ENCODE data around the gene SYNGR4.

The SYNGR4 gene

DNA sequence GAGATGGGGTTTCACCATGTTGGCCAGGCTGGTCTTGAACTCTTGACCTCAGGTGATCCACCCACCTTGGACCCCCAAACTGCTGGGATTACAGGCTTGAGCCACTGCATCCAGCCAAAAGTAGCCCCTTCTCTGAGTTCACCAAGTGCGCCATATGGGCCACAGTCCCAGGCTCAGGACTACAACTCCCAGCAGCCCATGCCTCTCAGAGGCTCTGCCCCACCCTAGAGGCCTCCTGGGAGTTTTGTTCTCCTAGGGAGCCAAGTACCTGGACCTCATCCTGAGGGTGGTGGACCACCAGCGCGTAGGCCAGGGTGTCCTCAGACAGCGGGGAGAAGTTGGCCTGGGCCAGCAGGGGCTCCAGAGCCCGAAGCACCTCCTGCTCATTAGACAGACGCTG is 19.3 kb upstream of the SYNGR4 start:
- no peak for DNase-seq
- Histone ChIP-seq H3K4me1 (ENCODE audit: insufficient read depth, low read length) (no peaks in the 10 kb centered on the region), H3K9ac (ENCODE audit: low read depth, low read length) (no peak overlapping the region), H3K4me3 (ENCODE audit: low read depth in 1 of 2, low read length in 2 of 2) (no peak overlapping the region), H3K9me3 (ENCODE audit: insufficient read depth, low read length, severe bottlenecking) (no peaks in the 10 kb centered on the region), H3K79me2 (ENCODE audit: insufficient read depth, low read length) (0 out of 2 replicates have a peak, but pooled peaks cover 3% of the 10 kb centered on the region), H3K4me2 (ENCODE audit: insufficient read depth, low read length) (no peak overlapping the region), H4K20me1 (ENCODE audit: insufficient read depth, low read length) (no peaks in the 10 kb centered on the region), H2AFZ (ENCODE audit: low read depth, low read length) (no peak overlapping the region), H3K27ac (ENCODE audit: low read length) (no peak overlapping the region), H3K27me3 (ENCODE audit: insufficient read depth, low read length, poor library complexity) (no peaks in the 10 kb centered on the region), H3K36me3 (ENCODE audit: insufficient read depth, low read length) (peaks cover 27% of the 10 kb centered on the region)
- TF ChIP-seq, protein P1, sequence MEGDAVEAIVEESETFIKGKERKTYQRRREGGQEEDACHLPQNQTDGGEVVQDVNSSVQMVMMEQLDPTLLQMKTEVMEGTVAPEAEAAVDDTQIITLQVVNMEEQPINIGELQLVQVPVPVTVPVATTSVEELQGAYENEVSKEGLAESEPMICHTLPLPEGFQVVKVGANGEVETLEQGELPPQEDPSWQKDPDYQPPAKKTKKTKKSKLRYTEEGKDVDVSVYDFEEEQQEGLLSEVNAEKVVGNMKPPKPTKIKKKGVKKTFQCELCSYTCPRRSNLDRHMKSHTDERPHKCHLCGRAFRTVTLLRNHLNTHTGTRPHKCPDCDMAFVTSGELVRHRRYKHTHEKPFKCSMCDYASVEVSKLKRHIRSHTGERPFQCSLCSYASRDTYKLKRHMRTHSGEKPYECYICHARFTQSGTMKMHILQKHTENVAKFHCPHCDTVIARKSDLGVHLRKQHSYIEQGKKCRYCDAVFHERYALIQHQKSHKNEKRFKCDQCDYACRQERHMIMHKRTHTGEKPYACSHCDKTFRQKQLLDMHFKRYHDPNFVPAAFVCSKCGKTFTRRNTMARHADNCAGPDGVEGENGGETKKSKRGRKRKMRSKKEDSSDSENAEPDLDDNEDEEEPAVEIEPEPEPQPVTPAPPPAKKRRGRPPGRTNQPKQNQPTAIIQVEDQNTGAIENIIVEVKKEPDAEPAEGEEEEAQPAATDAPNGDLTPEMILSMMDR (IDR thresholded peaks at IDR 0.05; ENCODE audit: borderline replicate concordance, extremely low read depth, low read length, poor library complexity, severe bottlenecking), result no peak
- no peak for TF ChIP-seq EZH2 (IDR thresholded peaks at IDR 0.05; ENCODE audit: borderline replicate concordance, low read depth, low read length, severe bottlenecking)
- ATAC-seq (ENCODE audit: insufficient read depth, low read depth), result peak; percentile 58; the same call in 1 of the 3 replicates

DNA sequence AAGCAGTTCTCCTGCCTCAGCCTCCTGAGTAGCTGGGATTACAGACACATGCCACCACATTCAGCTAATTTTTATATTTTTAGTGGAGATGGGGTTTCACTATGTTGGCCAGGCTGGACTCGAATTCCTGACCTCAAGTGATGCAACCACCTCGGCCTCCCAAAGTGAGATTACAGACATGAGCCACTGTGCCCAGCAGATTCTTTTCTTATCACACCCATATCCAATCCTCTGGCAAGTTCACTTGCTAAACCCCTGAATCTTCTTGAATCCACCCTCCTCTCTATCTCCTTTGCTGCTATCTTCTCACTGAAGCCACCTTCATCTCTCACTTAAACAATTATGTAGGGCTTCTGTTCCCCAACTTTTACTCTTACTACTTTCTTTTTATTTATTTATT is 18.0 kb upstream of the SYNGR4 start:
- TF ChIP-seq, protein P1 (IDR thresholded peaks at IDR 0.05; ENCODE audit: borderline replicate concordance, extremely low read depth, low read length, poor library complexity, severe bottlenecking), result no peak
- no peak for TF ChIP-seq EZH2 (IDR thresholded peaks at IDR 0.05; ENCODE audit: borderline replicate concordance, low read depth, low read length, severe bottlenecking)
- DNase-seq (no peak), ATAC-seq (ENCODE audit: insufficient read depth, low read depth) (no peak)
- Histone ChIP-seq H4K20me1 (ENCODE audit: insufficient read depth, low read length) (no peaks in the 10 kb centered on the region), H3K9me3 (ENCODE audit: insufficient read depth, low read length, severe bottlenecking) (no peaks in the 10 kb centered on the region), H3K4me2 (ENCODE audit: insufficient read depth, low read length) (no peak overlapping the region), H3K27ac (ENCODE audit: low read length) (no peak overlapping the region), H3K4me3 (ENCODE audit: low read depth in 1 of 2, low read length in 2 of 2) (no peak overlapping the region), H3K27me3 (ENCODE audit: insufficient read depth, low read length, poor library complexity) (no peaks in the 10 kb centered on the region), H3K9ac (ENCODE audit: low read depth, low read length) (no peak overlapping the region), H3K79me2 (ENCODE audit: insufficient read depth, low read length) (0 out of 2 replicates have a peak, but pooled peaks cover 3% of the 10 kb centered on the region), H3K4me1 (ENCODE audit: insufficient read depth, low read length) (no peaks in the 10 kb centered on the region), H3K36me3 (ENCODE audit: insufficient read depth, low read length) (peaks cover 21% of the 10 kb centered on the region), H2AFZ (ENCODE audit: low read depth, low read length) (no peak overlapping the region)

DNA sequence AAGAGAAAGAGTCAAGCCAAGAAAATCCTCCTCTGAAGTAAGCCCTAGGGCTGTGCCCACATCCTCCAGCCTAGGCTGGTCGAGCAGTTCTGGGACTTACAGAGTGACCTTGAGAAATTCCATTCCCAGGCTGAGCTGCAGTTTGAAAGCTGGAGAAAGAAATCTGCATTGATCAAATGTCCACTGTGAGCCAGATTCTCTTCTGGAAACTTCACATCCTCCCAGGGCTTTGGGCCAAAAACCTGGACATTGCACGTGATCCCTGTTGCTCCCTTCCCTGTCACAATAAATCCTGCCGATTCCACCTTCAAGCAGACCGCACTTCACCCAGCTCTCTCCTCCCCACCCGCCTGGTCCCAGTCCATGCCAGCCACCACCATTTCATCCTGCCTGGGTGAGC is 16.1 kb upstream of the SYNGR4 start:
- no peaks in the 10 kb centered on the region for H4K20me1 ChIP-seq (ENCODE audit: insufficient read depth, low read length)
- no peak overlapping the region for H2AFZ ChIP-seq (ENCODE audit: low read depth, low read length)
- H3K9ac ChIP-seq (ENCODE audit: low read depth, low read length), result no peak overlapping the region
- no peak for ATAC-seq (ENCODE audit: insufficient read depth, low read depth)
- H3K4me3 ChIP-seq (ENCODE audit: low read depth in 1 of 2, low read length in 2 of 2), result no peak overlapping the region
- no peaks in the 10 kb centered on the region for H3K9me3 ChIP-seq (ENCODE audit: insufficient read depth, low read length, severe bottlenecking)
- no peaks in the 10 kb centered on the region for H3K4me1 ChIP-seq (ENCODE audit: insufficient read depth, low read length)
- no peak for DNase-seq
- peaks cover 6% of the 10 kb centered on the region for H3K36me3 ChIP-seq (ENCODE audit: insufficient read depth, low read length)
- 0 out of 2 replicates have a peak, but pooled peaks cover 3% of the 10 kb centered on the region for H3K79me2 ChIP-seq (ENCODE audit: insufficient read depth, low read length)
- TF ChIP-seq, protein P1 (IDR thresholded peaks at IDR 0.05; ENCODE audit: borderline replicate concordance, extremely low read depth, low read length, poor library complexity, severe bottlenecking), result no peak
- no peak for TF ChIP-seq EZH2 (IDR thresholded peaks at IDR 0.05; ENCODE audit: borderline replicate concordance, low read depth, low read length, severe bottlenecking)
- H3K27me3 ChIP-seq (ENCODE audit: insufficient read depth, low read length, poor library complexity), result no peaks in the 10 kb centered on the region
- H3K27ac ChIP-seq (ENCODE audit: low read length), result no peak overlapping the region
- no peak overlapping the region for H3K4me2 ChIP-seq (ENCODE audit: insufficient read depth, low read length)

DNA sequence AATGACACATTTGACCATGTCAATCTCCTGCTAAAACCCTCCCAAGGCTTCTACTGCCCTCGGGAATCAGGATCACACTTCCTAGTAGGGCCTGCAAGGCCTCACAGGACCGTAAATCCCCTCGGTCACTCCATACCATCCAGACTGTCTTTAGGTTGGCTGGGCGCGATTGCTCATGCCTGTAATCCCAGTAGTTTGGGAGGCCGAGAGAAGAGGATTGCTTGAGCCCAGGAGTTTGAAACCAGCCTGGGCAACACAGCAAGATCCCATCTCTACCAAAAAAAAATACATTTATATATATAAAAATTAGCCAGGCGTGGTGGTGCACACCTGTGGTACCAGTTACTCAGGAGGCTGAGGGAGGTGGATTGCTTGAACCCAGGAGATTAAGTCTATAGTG is 15.4 kb upstream of the SYNGR4 start:
- no peak overlapping the region for H3K4me3 ChIP-seq (ENCODE audit: low read depth in 1 of 2, low read length in 2 of 2)
- H3K9ac ChIP-seq (ENCODE audit: low read depth, low read length), result no peak overlapping the region
- no peaks in the 10 kb centered on the region for H3K27me3 ChIP-seq (ENCODE audit: insufficient read depth, low read length, poor library complexity)
- H3K4me2 ChIP-seq (ENCODE audit: insufficient read depth, low read length), result no peak overlapping the region
- no peak for ATAC-seq (ENCODE audit: insufficient read depth, low read depth)
- no peak for TF ChIP-seq EZH2 (IDR thresholded peaks at IDR 0.05; ENCODE audit: borderline replicate concordance, low read depth, low read length, severe bottlenecking)
- TF ChIP-seq, protein P1 (IDR thresholded peaks at IDR 0.05; ENCODE audit: borderline replicate concordance, extremely low read depth, low read length, poor library complexity, severe bottlenecking), result no peak
- no peaks in the 10 kb centered on the region for H3K4me1 ChIP-seq (ENCODE audit: insufficient read depth, low read length)
- H3K36me3 ChIP-seq (ENCODE audit: insufficient read depth, low read length), result no peaks in the 10 kb centered on the region; the same call in 1 of the 2 replicates
- DNase-seq, result no peak
- no peaks in the 10 kb centered on the region for H4K20me1 ChIP-seq (ENCODE audit: insufficient read depth, low read length)
- H3K79me2 ChIP-seq (ENCODE audit: insufficient read depth, low read length), result 0 out of 2 replicates have a peak, but pooled peaks cover 3% of the 10 kb centered on the region
- H3K9me3 ChIP-seq (ENCODE audit: insufficient read depth, low read length, severe bottlenecking), result no peaks in the 10 kb centered on the region
- H2AFZ ChIP-seq (ENCODE audit: low read depth, low read length), result no peak overlapping the region
- H3K27ac ChIP-seq (ENCODE audit: low read length), result no peak overlapping the region

Measured in DND-41 (cell line).